H7 (cell line): ENCODE measurements around the gene TMPRSS6. TPM values are rescaled to one million over a fixed set of nuclear protein-coding genes. Genes with fewer than 3 reads are reported as not detected.
A peak's percentile ranks its signal among the peaks of the same experiment; 100 is the strongest.

ENCODE experiments used
- DNase-seq: peaks from one replicate; pipeline ENCODE4 v3.0.0; 2012
- H3K27me3 ChIP-seq: 2 replicates; pipeline ENCODE4 v1.6.0; 2011; ENCODE audit warnings: mild to moderate bottlenecking, low read length; ENCODE audit not compliant: control insufficient read depth, insufficient read depth
- H3K36me3 ChIP-seq: replicated peaks from 2 replicates; pipeline ENCODE4 v1.5.1; 2011; ENCODE audit warnings: low read length; ENCODE audit not compliant: control insufficient read depth, insufficient read depth
- H3K4me3 ChIP-seq: 2 replicates; pipeline ENCODE4 v1.5.1; 2011; ENCODE audit warnings: low read depth, mild to moderate bottlenecking, control low read depth, low read length, moderate library complexity; ENCODE audit not compliant: insufficient read depth
- total RNA-seq: library from RNA; depleted of rRNA; stranded (reverse); fragments of >200 nt; shearing (Covaris generic); gene quantifications from 2 replicates; pipeline ENCODE4 v1.2.3, GENCODE V29; 2014

Gene TMPRSS6
- total RNA-seq, 1 experiment from 2014 or later = not detected

DNA sequence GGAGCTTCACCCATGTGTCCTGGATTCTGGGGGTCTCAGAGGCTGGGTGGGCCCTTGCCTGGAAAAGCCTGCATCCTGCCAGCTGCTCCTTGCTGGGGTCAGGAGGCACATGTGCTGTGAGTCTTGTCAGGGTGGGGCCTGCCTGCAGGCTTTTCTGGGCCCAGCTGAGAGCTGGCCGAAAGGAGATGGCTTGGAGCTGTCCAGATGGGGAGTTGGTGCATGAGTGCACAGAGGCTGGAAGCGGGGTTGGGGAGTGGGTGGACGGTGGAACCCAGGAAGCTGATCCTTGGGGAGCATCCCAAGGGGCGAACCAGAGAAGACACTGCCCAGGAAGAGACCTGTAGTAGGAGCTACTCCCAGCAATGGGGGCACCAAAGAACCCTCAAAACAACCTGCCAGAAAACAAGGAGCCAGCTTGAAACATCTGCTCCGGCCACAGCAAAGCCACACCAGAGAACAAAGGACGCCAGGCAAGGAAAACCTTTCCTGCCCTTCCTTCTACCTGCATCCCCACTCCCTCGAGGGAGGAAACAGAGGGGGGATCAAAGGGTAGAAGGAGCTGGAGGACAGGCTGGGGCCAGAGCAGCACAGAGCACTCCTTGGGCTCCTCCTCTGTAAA, 66.2 kb downstream of the TMPRSS6 start:
- H3K27me3 ChIP-seq = no peaks in the 10 kb centered on the region; the same call in 1 of the 2 replicates
- DNase-seq = no peak
- no peaks in the 10 kb centered on the region for H3K36me3 ChIP-seq
- H3K4me3 ChIP-seq = no peak overlapping the region

DNA sequence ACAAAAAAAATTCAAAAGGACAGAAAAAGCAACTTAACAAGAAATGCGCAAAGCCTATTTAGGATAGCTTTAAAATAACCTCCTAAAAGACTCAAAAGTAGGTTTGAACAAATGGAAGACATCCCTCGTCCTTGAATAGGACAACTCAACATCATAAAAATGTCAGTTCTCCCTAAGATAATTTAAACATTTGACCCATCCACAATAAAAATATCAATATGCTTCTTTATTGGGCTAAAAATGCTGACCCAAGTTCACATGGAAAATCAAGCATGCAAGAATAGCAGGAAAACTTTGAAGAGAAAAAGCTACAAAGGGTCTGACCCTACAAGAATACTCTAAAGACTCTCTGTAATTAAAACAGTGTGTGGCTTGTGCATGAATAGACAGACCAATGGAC, 70.0 kb downstream of the TMPRSS6 start:
- no peak overlapping the region for H3K4me3 ChIP-seq
- no peaks in the 10 kb centered on the region for H3K27me3 ChIP-seq
- H3K36me3 ChIP-seq = no peaks in the 10 kb centered on the region
- DNase-seq = no peak

DNA sequence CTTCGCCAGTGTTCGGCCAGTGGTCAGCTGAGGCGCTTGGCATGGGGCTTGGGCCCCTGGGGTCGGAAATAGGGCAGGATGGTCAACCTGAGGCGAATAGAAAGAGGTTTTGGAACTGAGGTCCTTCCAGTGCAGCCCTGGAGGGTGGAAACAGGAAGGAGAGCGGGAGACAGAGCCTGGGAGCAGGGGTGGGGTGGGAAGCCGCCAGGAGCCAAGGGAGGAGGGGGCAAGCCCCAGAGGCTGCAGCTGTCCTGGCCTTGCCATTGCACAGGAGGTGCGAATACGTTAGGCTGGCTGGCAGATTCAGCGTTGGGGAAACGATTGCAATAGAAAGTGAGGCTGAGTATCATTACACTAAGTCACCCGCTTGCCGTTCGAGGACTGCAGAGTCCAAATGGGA, 71.8 kb downstream of the TMPRSS6 start:
- no peaks in the 10 kb centered on the region for H3K36me3 ChIP-seq
- peak; percentile 70 for DNase-seq
- no peak overlapping the region for H3K4me3 ChIP-seq
- no peaks in the 10 kb centered on the region for H3K27me3 ChIP-seq

DNA sequence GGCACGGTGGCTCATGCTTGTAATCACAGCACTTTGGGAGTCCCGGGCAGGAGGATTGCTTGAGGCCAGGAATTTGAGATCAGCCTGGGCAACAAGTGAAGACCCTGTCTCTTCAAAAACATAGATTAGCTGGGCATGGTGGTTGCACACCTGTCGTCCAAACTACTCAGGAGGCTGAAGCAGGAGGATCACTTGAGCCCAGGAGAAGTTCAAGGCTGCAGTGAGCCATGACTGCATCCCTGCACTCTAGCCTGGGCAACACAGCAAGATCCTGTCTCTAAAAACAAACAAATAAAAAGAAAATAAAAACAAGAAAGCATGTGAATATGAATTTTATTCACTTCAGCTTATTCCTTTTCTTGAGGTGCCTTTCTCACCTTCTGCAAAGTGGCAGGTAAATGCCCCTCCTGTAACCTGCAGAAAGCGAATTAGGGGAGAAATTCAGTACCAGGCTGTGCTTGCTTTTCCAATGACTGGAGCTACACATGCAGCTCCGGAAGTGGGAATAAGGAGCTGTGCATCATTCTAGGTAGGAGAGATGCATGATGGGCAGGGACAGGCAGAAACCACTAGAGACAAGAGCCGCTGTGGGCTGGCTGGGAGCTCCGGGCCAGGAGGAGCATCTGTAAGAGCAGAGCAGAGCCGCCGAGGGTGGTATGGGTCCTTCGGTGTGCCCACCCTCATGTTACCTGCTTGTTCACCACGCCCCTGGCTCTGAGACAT, 72.7 kb downstream of the TMPRSS6 start:
- Histone ChIP-seq H3K27me3 (no peaks in the 10 kb centered on the region), H3K4me3 (no peak overlapping the region), H3K36me3 (no peaks in the 10 kb centered on the region)
- DNase-seq = no peak

DNA sequence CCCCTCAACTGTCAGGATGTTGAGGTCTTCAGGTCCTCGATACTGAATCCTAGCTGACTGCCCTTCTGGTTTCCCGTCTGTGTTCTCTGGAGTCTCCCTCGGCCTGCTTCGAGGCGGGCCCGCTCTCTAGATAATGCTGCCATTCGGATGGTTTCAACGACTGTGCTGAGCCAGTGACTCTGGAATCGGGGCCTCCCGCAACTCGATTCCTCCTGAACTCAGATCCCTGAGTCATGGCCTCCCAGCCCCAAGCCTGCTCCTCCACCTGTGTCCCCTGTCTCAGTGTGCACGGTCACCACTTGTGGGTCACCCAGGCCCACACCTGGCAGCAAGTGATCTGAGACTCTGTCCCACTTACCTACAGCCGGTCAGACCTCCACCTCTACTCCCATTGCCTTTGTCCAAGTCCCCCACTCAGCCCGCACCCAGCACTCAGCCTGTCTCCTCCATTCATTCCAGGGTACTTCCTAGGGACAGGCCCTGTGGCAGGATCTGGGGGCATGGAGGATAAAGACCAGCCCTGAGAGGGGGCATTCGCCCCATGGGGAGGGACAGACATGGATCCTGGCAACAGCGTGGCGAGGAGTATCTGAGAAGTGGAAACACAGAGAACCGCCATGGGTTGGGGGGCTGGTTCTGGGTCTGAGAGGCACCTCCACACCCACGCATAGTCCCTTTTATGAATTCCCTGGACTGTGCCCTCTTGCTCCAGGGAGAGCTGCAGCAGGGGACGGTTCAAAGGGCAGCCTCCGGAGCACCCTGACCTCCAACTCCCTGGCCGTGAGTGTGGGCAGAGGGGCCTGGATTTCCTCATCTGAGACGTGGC, 75.7 kb downstream of the TMPRSS6 start:
- H3K27me3 ChIP-seq = no peaks in the 10 kb centered on the region
- H3K4me3 ChIP-seq = no peak overlapping the region
- no peak for DNase-seq
- no peaks in the 10 kb centered on the region; the same call in 1 of the 2 replicates for H3K36me3 ChIP-seq

DNA sequence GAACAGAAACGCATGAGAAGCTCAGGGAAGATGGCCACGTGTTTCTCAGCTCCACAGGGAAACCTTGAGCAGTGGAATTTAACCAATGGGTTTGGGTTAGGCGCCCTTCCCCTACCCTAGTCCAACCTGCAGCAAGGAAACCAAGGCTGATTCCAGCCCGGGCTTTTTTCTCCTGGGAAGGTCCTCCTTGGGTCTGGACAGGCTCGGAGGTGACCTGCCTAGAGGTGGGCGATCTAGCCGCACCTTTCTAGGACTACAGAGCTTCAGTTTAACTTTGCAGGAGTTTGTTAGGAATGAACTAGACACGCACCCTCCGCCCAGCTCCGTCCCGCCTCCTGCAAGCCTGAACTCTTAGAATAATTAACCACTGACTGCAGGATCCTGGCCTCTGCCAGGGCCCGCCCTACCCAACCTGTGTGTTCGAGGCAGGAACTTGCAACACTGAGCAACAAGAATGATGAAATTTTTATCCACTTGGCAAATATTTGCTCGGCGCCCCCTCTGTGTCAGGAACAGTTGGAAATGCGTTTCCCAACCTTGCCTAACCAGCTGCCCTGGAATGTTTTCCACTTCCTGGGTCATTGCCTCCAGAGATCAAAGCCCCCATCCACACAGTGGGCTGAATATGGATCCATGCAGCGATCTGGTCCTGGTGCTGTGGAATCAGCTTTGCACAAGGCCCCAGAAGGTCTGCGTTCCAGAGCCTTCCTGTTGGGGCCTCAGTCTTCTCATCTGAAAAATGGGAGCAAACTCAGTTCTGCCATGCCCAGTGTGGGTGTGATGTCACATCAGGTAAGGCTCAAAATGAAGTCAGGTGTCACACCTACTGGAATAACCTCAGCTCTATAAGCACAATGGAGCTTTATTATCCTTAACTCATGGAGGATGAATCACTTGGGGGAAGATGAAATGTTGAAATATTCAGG, 76.7 kb downstream of the TMPRSS6 start:
- no peaks in the 10 kb centered on the region for H3K27me3 ChIP-seq
- H3K36me3 ChIP-seq = no peaks in the 10 kb centered on the region; the same call in 1 of the 2 replicates
- DNase-seq = no peak
- no peak overlapping the region for H3K4me3 ChIP-seq

DNA sequence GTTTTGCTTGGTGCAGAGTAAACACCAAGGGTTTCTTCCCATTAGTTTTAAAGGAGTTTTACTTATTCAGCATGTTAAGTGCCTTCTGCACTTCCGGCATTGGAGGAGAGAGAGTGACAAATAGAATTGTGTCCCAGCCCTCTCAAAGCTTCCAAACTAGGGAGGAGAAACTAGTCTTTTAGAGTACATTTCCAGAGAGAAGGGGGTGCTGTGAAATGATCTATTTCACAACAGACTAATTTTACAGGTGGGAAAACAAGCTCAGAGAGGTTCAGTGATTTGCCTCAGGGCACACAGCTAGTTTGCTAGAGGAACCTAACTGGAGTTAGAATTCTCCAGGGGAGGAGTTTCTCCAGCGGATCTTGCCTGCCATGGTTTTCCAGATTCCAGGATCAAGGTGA, 77.4 kb downstream of the TMPRSS6 start:
- no peaks in the 10 kb centered on the region for H3K27me3 ChIP-seq
- no peak overlapping the region for H3K4me3 ChIP-seq
- DNase-seq = no peak
- H3K36me3 ChIP-seq = no peaks in the 10 kb centered on the region; the same call in 1 of the 2 replicates

DNA sequence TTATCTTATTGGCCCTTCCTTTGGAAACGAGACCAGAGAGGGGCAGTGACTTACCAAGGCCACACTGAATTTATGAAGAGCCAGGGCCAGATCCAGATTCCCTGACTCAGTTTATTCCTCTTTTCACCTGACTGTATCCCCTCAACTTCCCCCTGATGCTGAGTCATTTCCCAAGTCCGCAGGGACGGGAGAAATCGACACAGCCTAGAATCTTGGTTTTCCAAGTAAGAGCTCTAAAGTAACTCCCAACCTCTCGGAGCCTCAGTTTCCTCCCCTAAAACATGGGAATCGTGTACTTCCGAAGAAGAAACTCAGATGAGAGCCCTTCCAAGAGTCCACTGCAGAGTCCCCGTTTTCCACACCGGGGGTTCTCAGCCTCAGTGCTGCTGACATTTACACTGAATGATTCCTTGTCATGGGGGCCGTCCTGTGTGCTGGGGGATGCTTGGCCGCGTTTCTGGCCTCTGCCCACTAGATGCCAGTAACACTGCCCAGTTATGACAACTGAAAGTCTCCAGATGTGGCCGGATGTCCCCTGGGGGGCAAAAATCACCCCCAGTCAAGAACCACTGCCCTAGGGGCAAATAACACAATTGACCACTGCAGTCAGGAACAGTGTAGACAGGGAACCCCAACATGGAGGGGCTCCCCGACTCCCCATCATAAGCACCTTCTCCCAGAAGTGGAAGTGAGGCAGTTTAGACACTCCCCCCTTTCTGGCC, 78.8 kb downstream of the TMPRSS6 start:
- no peak overlapping the region for H3K4me3 ChIP-seq
- DNase-seq = no peak
- H3K27me3 ChIP-seq = no peaks in the 10 kb centered on the region
- peaks cover 7% of the 10 kb centered on the region for H3K36me3 ChIP-seq

DNA sequence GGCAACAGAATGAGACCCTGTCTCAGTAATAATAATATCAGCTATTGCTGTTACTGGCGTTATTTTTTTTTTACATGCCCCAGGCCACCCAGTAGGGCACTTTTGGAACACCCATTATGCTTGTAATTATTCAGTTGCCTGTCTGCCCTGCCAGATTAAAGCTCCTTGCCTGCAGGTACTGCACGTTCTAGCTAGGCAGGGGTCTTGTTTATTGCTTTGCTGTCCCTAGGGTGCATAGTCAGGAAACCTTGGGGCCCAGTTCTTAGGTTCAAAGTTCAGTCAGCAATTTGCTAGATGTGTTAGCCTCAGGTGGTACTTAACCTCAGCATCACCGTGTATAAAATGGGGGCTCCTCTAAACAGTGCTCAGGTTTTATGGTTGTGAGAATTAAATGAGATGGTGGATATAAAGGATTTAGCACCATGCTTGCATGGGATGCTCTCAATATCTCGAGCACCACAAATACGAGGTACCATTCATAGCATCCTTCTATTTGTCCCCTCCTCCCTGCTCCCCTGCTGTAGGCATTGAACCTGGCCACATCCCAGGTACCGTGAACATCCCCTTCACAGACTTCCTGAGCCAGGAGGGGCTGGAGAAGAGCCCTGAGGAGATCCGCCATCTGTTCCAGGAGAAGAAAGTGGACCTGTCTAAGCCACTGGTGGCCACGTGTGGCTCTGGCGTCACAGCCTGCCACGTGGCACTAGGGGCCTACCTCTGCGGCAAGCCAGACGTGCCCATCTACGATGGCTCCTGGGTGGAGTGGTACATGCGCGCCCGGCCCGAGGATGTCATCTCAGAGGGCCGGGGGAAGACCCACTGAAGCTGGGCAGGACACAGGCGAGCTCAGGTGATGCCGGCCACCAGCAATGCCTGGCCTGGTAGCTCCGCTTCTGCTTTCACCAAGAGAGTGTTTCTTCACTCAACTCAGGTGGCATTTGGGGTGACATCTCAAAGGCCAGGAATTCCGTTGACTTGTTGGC, 80.5 kb downstream of the TMPRSS6 start:
- H3K27me3 ChIP-seq = no peaks in the 10 kb centered on the region
- peaks cover 11% of the 10 kb centered on the region for H3K36me3 ChIP-seq
- no peak overlapping the region for H3K4me3 ChIP-seq
- DNase-seq = no peak

DNA sequence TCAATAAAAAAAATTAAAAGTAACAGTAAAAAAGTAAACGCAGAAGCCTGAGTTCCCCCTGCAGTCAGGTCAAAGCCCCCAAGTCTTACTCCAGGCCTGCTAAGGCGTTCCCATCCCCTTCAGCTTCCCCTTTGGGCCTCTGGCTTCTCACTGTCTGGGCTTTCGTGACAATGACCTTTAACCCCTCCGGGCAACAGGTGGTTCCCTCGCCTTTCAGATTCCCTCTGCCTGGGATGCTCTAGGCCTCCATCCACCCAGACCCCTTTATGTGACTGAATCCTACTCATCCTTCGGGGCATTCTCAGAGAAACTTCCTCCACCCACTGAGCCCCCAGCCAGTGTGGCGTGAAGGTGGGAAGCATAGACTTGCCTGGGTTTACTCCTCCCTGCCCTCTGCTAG, 82.0 kb downstream of the TMPRSS6 start:
- Histone ChIP-seq H3K4me3 (no peak overlapping the region), H3K27me3 (no peaks in the 10 kb centered on the region), H3K36me3 (peaks cover 11% of the 10 kb centered on the region)
- DNase-seq = no peak

DNA sequence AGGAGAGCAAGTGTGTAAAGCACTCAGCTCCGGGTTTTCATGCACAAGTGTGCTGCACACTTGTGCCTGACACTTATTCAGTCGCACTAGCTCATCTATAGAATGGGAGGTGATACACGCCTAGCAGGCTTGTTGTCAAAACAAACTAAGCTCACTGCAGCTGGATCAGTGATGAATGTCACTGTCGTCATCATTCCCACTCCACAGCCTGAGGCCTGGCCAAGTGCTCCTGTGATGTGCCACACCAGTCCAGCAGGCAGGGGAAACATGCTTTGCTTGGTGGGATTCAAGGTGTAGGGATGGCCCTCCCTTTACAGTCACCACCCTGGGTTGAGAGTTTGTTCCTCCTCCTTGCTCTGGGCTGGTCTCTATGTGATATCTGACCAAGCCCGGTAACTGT, 83.2 kb downstream of the TMPRSS6 start:
- H3K36me3 ChIP-seq = peaks cover 11% of the 10 kb centered on the region
- H3K4me3 ChIP-seq = no peak overlapping the region
- no peak for DNase-seq
- no peaks in the 10 kb centered on the region for H3K27me3 ChIP-seq

DNA sequence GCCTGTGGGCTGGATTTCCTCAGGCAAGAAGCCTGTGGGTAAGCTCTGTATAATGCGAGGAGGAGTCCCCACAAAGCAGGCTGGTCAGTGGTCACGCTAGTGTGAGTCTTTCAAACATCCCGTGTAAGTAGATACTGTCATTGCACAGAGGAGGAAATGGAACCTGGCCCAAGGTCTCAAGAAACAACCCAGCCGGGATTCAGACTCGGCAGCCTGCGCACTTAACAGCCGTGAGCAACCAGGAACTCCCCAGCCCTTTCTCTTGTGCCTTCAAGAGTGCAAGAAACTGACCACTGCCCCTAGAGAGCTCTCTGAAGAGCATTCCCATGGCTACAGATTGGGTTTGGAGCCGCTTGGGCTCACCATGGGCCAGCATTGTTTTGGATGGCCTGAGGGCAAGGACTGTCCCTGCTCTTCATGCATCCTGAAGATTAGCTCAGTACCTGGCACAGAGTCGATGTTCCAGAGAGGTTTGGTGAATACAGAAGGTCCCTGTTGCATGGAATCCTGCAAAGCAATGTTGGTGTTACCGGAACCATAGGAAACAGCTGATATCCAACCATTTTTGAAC, 83.9 kb downstream of the TMPRSS6 start:
- H3K27me3 ChIP-seq = no peaks in the 10 kb centered on the region
- no peak for DNase-seq

More for the DNA sequence above, 83.9 kb downstream of the TMPRSS6 start:
- Histone ChIP-seq H3K36me3 (peaks cover 11% of the 10 kb centered on the region), H3K4me3 (no peak overlapping the region)
